ENCODE measurements around the gene SLC35F3. TPM values are rescaled to one million over a fixed set of nuclear protein-coding genes. Genes with fewer than 3 reads are reported as not detected.

SLC35F3 gene
- total and polyA plus RNA-seq, 9 of the 15 experiments (the other 6 are each of a cell fraction or from before 2014, with no cell fraction given), result 0.04 to 0.07 (median 0.04) TPM; not detected in 6

- peaks cover 0 to 7% of the 10 kb centered on the region in 2 experiments; a peak in 1 of 5 replicates for H3K27me3 ChIP-seq (ENCODE audit: control insufficient read depth in 2 of 2, insufficient read depth in 2 of 2, low read length in 2 of 2)
- no peak overlapping the region for H3K27ac ChIP-seq (ENCODE audit: extremely low read depth, low read depth, low read length)
- CTCF ChIA-PET (ENCODE audit: low intra/inter-chr PET ratio), result interaction anchor here (0.7 kb wide), 1 partner anchor 509 kb away, joined by 3 read pairs; no protein-coding TSS in a partner anchor
- no peak overlapping the region for H2AFZ ChIP-seq (ENCODE audit: low read depth, low read length)
- H3K4me3 ChIP-seq, result no peak overlapping the region
- H3K9me3 ChIP-seq (replicated peaks; ENCODE audit: control insufficient read depth, insufficient read depth, low read depth, low read length), result no peaks in the 10 kb centered on the region
- ATAC-seq (no peak), DNase-seq (ENCODE audit: extremely low read depth in 1 of 4, low spot score in 3 of 4) (no peak), FAIRE-seq (no peak)
- POLR2A ChIA-PET, result no interaction called here
- H4K20me1 ChIP-seq (replicated peaks; ENCODE audit: control insufficient read depth, insufficient read depth, low read length), result no peaks in the 10 kb centered on the region
- no peaks in the 10 kb centered on the region for H3K9me1 ChIP-seq (ENCODE audit: control insufficient read depth, insufficient read depth, low read length)
- 3% methylated on average over 3 of the region's 3 CpGs for WGBS (ENCODE audit: insufficient coverage, low coverage, missing lambda C conversion rate)
- H3K9ac ChIP-seq (ENCODE audit: insufficient read depth in 1 of 2, low read depth in 2 of 2, low read length in 2 of 2), result no peak overlapping the region
- no peaks in the 10 kb centered on the region for H3K79me2 ChIP-seq (ENCODE audit: control insufficient read depth, insufficient read depth, low read length)
- intact Hi-C loops (cut with micrococcal nuclease) (no loop called here), in situ Hi-C loops (cut with MboI) (no loop called here)
- no peaks in the 10 kb centered on the region for H3K36me3 ChIP-seq (ENCODE audit: control insufficient read depth, insufficient read depth, low read length)
- TF ChIP-seq ZNF830 (CRISPR knock-in tag; IDR thresholded peaks at IDR 0.05) (no peak), SMARCC2 (IDR thresholded peaks at IDR 0.05; ENCODE audit: low read depth) (no peak), KDM1A (IDR thresholded peaks at IDR 0.05) (no peak), FOXK1 (CRISPR knock-in tag; IDR thresholded peaks at IDR 0.05; ENCODE audit: borderline replicate concordance) (no peak), SAFB (IDR thresholded peaks at IDR 0.05; ENCODE audit: borderline replicate concordance, low read depth, low read length) (no peak), U2AF2 (optimal IDR thresholded peaks at IDR 0.05; ENCODE audit: low read depth, low read length) (no peak), ZNF311 (CRISPR knock-in tag; IDR thresholded peaks at IDR 0.05) (no peak)
- no peak overlapping the region for H3K4me2 ChIP-seq (ENCODE audit: insufficient read depth, low read length)
- BruUV-seq (replicated peaks), result no TSS peak
- H3K4me1 ChIP-seq (replicated peaks in 1 of 2; ENCODE audit: control insufficient read depth in 2 of 2, insufficient read depth in 2 of 2, low read length in 2 of 2), result 0 out of 5 replicates have a peak, but pooled peaks cover 0 to 3% of the 10 kb centered on the region in 2 experiments
Measured at GRCh38 chr1:234107416-234108021, 203.0 kb downstream of the SLC35F3 start.

Data from K562 (cell line).